Adrenal gland (tissue), 12 donors: ENCODE results near the gene CLEC7A. TPM values are rescaled to one million over a fixed set of nuclear protein-coding genes. Genes with fewer than 3 reads are reported as not detected.

ENCODE experiments used
- DNase-seq, 7 donors: peaks; one replicate each; pipeline ENCODE4 v3.0.0-alpha.2; 2019 to 2020
- H3K27ac ChIP-seq, 5 donors: fragments of 200-600 bp; sonication (generic) in 4 of 5; 1 replicate in 3 of 5; 2 replicates in 2 of 5; pipeline versions ENCODE4 v1.5.1 to v1.8.0; 2016 to 2020; ENCODE audit warnings: mild to moderate bottlenecking in 1 of 5
- H3K27me3 ChIP-seq: fragments of 200-600 bp; 2 replicates; pipeline ENCODE4 v1.8.0; 2021
- H3K36me3 ChIP-seq, 2 donors: fragments of 200-600 bp; replicated peaks in 1 of 2; 1 replicate in 1 of 2; 2 replicates in 1 of 2; pipeline versions ENCODE4 v1.5.1 to v1.8.0; 2018 to 2022
- H3K4me1 ChIP-seq, 2 donors: fragments of 200-600 bp; replicated peaks in 1 of 2; 1 replicate in 1 of 2; 2 replicates in 1 of 2; pipeline versions ENCODE4 v1.5.1 to v1.8.0; 2018 to 2021
- H3K4me3 ChIP-seq, 4 donors: fragments of 200-600 bp; sonication (generic) in 3 of 4; one replicate each; pipeline ENCODE4 v1.5.1; 2016 to 2018
- H3K9me3 ChIP-seq, 3 donors: fragments of 200-600 bp; sonication (generic) in 1 of 3; replicated peaks in 1 of 3; 1 replicate in 2 of 3; 2 replicates in 1 of 3; pipeline versions ENCODE4 v1.5.1 to v1.8.0; 2016 to 2021
- CTCF ChIP-seq, 6 experiments: fragments of 450-650 bp in 4 of 6; fragments of 200-600 bp in 2 of 6; sonication (generic) in 1 of 6; IDR thresholded peaks; 1 replicate in 5 of 6; 2 replicates in 1 of 6; pipeline versions ENCODE4 v1.5.1 to v1.8.0; 2016 to 2021; ENCODE audit warnings: antibody characterized with exemption in 6 of 6, mild to moderate bottlenecking in 2 of 6, moderate library complexity in 1 of 6
- POLR2A ChIP-seq, 2 donors: fragments of 450-650 bp; IDR thresholded peaks; one replicate each; pipeline ENCODE4 v1.6.1; 2017; ENCODE audit warnings: antibody characterized with exemption in 2 of 2, mild to moderate bottlenecking in 2 of 2, moderate library complexity in 1 of 2
- WGBS, 4 donors: extraction: QIAGEN DNeasy Blood & Tissue Kit in 2 of 4; methylation state at CpG; one replicate each; pipeline versions ENCODE4 v1.1.5 to v1.1.7; 2013 to 2017; 5-methylcytosine and 5-hydroxymethylcytosine counted together
- intact Hi-C, 2 donors: fragments of 100-400 bp; cut with DNase I; formaldehyde crosslinking; loops; one replicate each; pipeline versions ENCODE4 v1.14.1 to v1.15.0; 2022 to 2023
- polyA plus RNA-seq, 3 donors: library from polyadenylated mRNA; stranded (reverse); fragments of 200-250 nt in 2 of 3; fragments of 350-450 nt in 1 of 3; fragmentation: Illumina TruSeq in 1 of 3; extraction: RNeasy Lipid Tissue Mini Kit (QIAGEN cat#74804) in 1 of 3; gene quantifications; one replicate each; pipeline ENCODE4 v1.2.3, GENCODE V29; 2013 to 2014
- total RNA-seq, 9 donors: library from RNA; depleted of rRNA in 4 of 9; stranded (reverse); fragments of >200 nt in 4 of 9; fragments of 120-200 nt in 1 of 9; fragmentation: NEBNext Ultra II Directional in 1 of 9; extraction: Animal tissue kit (Norgen Biotek cat#: 25700) in 1 of 9; gene quantifications; one replicate each; pipeline versions ENCODE4 v1.1.0 to v1.2.4, GENCODE V29; 2013 to 2023
- donor health status: healthy with polysubstance abuse.
- donor health status: Bipolar disorder and iron deficiency.
- donor health status: DM: yes; HTN: yes; CAD: no.
- donor health status: DM: no; HTN: no; CAD: no.
- donor health status: DM: no; HTN: no; CAD: no.
- donor health status: DM: yes; HTN: yes; CAD: no.

The CLEC7A gene
- total and polyA plus RNA-seq, 12 donors = 3.3 to 23.6 (median 7.4) TPM

GRCh38 chr12:10174986-10175614 is 45.1 kb upstream of the CLEC7A start:
- intact Hi-C loops = no loop called here
- TF ChIP-seq CTCF (IDR thresholded peaks at IDR 0.05) = no peak
- no peak for TF ChIP-seq POLR2A (IDR thresholded peaks at IDR 0.05)

DNA sequence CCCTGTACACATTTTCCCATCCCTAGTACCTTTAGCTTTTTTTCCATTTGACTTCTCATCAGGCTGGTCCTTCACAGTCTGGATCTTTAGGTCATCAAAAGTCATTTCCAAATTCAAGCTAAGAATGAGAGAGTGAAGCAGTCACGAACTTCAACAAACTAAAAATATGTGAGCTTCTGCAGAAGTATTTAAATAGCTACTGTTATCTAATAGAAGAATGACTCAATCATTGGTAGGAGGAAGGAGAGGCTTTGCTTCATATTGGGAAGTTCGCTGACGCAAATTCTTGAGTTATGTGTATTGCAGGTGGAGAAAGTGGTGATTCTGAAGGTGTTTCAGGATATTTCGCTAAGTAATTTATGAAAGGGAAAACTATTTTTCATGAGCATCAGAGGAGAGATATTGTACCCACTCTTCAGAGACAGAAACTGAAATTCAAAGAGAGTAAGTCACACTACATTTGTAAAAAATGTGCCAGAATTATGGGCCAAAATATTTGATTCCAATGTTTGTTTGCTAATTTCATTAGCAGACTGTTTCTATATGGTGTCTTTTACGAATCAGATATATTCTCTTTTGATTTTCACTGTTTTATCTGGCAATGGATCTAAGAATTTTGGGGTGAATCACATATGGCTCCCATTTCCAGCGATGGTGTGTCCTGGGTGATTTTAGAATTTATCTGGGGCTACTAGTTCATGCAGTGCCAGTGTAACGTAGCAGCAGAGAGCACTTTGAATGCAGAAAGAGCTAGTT is 42.2 kb upstream of the CLEC7A start, which contains the start of gene OLR1:
Gene OLR1 (minus strand): TSS at position 160 of the 756 bp plus-strand sequence. CDS start 55 bp downstream, at position 105.
- H3K4me1 ChIP-seq = no peaks in the 10 kb centered on the region
- no peak within 1 kb of the TSS for H3K27ac ChIP-seq
- H3K27me3 ChIP-seq = no peaks in the 10 kb centered on the region
- WGBS, 4 donors = 67 to 71% (median 68%) methylated on average over 7 of the region's 7 CpGs
- H3K9me3 ChIP-seq = no peaks in the 10 kb centered on the region
- DNase-seq = no peak
- no peaks in the 10 kb centered on the region for H3K36me3 ChIP-seq
- TF ChIP-seq POLR2A (IDR thresholded peaks at IDR 0.05) (no peak), CTCF (IDR thresholded peaks at IDR 0.05) (no peak)
- intact Hi-C loops = no loop called here
- H3K4me3 ChIP-seq = no peak within 1 kb of the TSS

More at GRCh38 chr12:10174986-10175614, 45.1 kb upstream of the CLEC7A start:
- H3K36me3 ChIP-seq = no peaks in the 10 kb centered on the region
- no peaks in the 10 kb centered on the region for H3K4me1 ChIP-seq
- 57 to 67% (median 63%) methylated on average over 2 of the region's 2 CpGs for WGBS, 4 donors
- no peaks in the 10 kb centered on the region for H3K27me3 ChIP-seq
- H3K4me3 ChIP-seq = no peak overlapping the region
- no peak for DNase-seq
- no peaks in the 10 kb centered on the region for H3K9me3 ChIP-seq
- no peak overlapping the region for H3K27ac ChIP-seq

DNA sequence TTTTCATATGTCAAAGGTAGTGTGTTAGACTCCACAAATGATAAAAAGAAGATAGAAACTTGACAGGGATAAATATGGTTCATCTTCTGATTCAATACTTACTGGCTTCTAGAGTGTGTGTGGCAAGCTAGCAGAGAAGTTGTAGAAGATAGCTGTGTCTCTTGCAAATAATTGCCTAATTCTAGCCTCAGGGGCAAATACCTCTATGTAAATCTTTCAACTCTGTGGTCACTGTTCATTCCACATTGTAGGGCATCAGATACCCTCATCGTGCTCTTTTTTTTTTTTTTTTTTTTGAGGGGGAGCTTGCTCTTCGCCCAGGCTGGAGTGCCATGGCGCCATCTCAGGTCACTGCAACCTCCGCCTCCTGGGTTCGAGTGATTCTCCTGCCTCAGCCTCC is 40.2 kb upstream of the CLEC7A start:
- intact Hi-C loops = no loop called here
- 88 to 90% (median 89%) methylated on average over 5 of the region's 5 CpGs for WGBS, 4 donors
- TF ChIP-seq CTCF (IDR thresholded peaks at IDR 0.05) (no peak), POLR2A (IDR thresholded peaks at IDR 0.05) (no peak)
- Histone ChIP-seq H3K36me3 (no peaks in the 10 kb centered on the region), H3K4me3 (no peak overlapping the region), H3K27me3 (no peaks in the 10 kb centered on the region), H3K4me1 (no peaks in the 10 kb centered on the region), H3K27ac (no peak overlapping the region), H3K9me3 (no peaks in the 10 kb centered on the region)
- DNase-seq = no peak

DNA sequence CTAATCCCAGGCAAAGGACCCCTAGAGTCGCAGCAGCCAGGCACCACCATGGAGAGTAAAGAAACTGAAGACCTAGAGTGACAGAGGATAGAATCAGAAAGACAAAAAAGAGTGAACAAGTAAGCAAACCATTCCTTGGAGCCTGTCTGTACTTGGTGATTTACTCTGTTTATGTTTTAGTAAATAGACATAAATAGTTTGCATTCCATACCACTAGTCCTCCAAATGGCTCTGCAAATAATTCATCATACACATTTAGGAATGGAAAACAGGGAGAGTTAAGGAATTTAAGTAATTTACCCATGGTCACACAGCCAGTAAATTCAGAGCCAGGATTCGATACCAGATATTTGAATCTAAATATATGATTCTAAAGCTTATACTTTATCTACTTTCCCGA is 39.1 kb upstream of the CLEC7A start:
- 65 to 80% (median 73%) methylated on average over 3 of the region's 3 CpGs for WGBS, 4 donors
- intact Hi-C loops = no loop called here
- Histone ChIP-seq H3K27me3 (no peaks in the 10 kb centered on the region), H3K9me3 (no peaks in the 10 kb centered on the region), H3K27ac (no peak overlapping the region), H3K4me1 (no peaks in the 10 kb centered on the region), H3K4me3 (no peak overlapping the region), H3K36me3 (no peaks in the 10 kb centered on the region)
- DNase-seq = no peak
- TF ChIP-seq CTCF (IDR thresholded peaks at IDR 0.05) (no peak), POLR2A (IDR thresholded peaks at IDR 0.05) (no peak)
